Thyroid gland (tissue), 4 donors: ENCODE measurements around the gene ZGPAT. TPM values are rescaled to one million over a fixed set of nuclear protein-coding genes. Genes with fewer than 3 reads are reported as not detected.
A peak's percentile ranks its signal among the peaks of the same experiment; 100 is the strongest.

Experiments used
- DNase-seq, 2 donors: peaks; one replicate each; pipeline ENCODE4 v3.0.0-alpha.2; 2019
- H3K27ac ChIP-seq, 3 donors: fragments of 200-600 bp; sonication (generic); 1 replicate in 2 of 3; 2 replicates in 1 of 3; pipeline ENCODE4 v1.5.1; 2016 to 2019; ENCODE audit warnings: mild to moderate bottlenecking in 1 of 3, moderate library complexity in 1 of 3
- H3K27me3 ChIP-seq: fragments of 200-600 bp; sonication (generic); one replicate; pipeline ENCODE4 v1.5.1; 2019
- H3K36me3 ChIP-seq, 2 donors: fragments of 200-600 bp; sonication (generic); one replicate each; pipeline ENCODE4 v1.5.1; 2016 to 2019
- H3K4me1 ChIP-seq, 2 donors: fragments of 200-600 bp; sonication (generic); one replicate each; pipeline ENCODE4 v1.5.1; 2017 to 2019
- H3K4me3 ChIP-seq, 3 donors: fragments of 200-600 bp; sonication (generic); replicated peaks in 1 of 3; 1 replicate in 2 of 3; 2 replicates in 1 of 3; pipeline ENCODE4 v1.5.1; 2016; ENCODE audit warnings: mild to moderate bottlenecking in 1 of 3
- H3K9me3 ChIP-seq: fragments of 200-600 bp; sonication (generic); one replicate; pipeline ENCODE4 v1.5.1; 2017
- POLR2A ChIP-seq, 2 donors: fragments of 450-650 bp; IDR thresholded peaks; one replicate each; pipeline ENCODE4 v1.6.1; 2017; ENCODE audit warnings: antibody characterized with exemption in 2 of 2, mild to moderate bottlenecking in 2 of 2, moderate library complexity in 1 of 2
- WGBS, 2 donors: methylation state at CpG; one replicate each; pipeline ENCODE4 v1.1.5; 2017; 5-methylcytosine and 5-hydroxymethylcytosine counted together
- intact Hi-C: fragments of 100-400 bp; cut with DNase I; formaldehyde crosslinking; loops from one replicate; pipeline ENCODE4 v1.15.1; 2023
- total RNA-seq, 4 donors: library from RNA; depleted of rRNA; stranded (reverse); fragments of >200 nt; gene quantifications; one replicate each; pipeline ENCODE4 v1.2.3, GENCODE V29; 2016
- TF ChIP-seq, protein P1 (sequence below), 6 experiments: fragments of 200-600 bp in 3 of 6; fragments of 450-650 bp in 3 of 6; sonication (generic) in 3 of 6; IDR thresholded peaks; one replicate each; pipeline ENCODE4 v1.5.1; 2016 to 2019; ENCODE audit warnings: antibody characterized with exemption in 6 of 6, mild to moderate bottlenecking in 2 of 6, inconsistent platforms in 1 of 6, moderate library complexity in 1 of 6

The ZGPAT gene
- total RNA-seq, 4 donors from 2014 or later: 27.7 to 36.3 (median 30.0) TPM

- TF ChIP-seq, protein P1, sequence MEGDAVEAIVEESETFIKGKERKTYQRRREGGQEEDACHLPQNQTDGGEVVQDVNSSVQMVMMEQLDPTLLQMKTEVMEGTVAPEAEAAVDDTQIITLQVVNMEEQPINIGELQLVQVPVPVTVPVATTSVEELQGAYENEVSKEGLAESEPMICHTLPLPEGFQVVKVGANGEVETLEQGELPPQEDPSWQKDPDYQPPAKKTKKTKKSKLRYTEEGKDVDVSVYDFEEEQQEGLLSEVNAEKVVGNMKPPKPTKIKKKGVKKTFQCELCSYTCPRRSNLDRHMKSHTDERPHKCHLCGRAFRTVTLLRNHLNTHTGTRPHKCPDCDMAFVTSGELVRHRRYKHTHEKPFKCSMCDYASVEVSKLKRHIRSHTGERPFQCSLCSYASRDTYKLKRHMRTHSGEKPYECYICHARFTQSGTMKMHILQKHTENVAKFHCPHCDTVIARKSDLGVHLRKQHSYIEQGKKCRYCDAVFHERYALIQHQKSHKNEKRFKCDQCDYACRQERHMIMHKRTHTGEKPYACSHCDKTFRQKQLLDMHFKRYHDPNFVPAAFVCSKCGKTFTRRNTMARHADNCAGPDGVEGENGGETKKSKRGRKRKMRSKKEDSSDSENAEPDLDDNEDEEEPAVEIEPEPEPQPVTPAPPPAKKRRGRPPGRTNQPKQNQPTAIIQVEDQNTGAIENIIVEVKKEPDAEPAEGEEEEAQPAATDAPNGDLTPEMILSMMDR (IDR thresholded peaks at IDR 0.05): no peak
- no peak for TF ChIP-seq POLR2A (IDR thresholded peaks at IDR 0.05)
- intact Hi-C loops: no loop called here
- Histone ChIP-seq H3K27me3 (no peaks in the 10 kb centered on the region), H3K4me1 (peaks cover 9 to 17% of the 10 kb centered on the region in 2 donors), H3K4me3 (no peak overlapping the region), H3K9me3 (no peaks in the 10 kb centered on the region), H3K27ac (no peak overlapping the region), H3K36me3 (peaks cover 4 to 5% of the 10 kb centered on the region in 2 donors)
- WGBS, 2 donors: 71 to 77% methylated on average over 12 to 26 of the region's 26 CpGs
- no peak for DNase-seq
Measured at GRCh38 chr20:63750807-63751470, 43.1 kb downstream of the ZGPAT start.

- no peak overlapping the region for H3K27ac ChIP-seq
- peaks cover 0 to 1% of the 10 kb centered on the region in 2 donors for H3K36me3 ChIP-seq
- WGBS, 2 donors: 78 to 91% methylated on average over 14 to 27 of the region's 45 CpGs
- peak; percentile 48 to 72 for DNase-seq
- no peaks in the 10 kb centered on the region for H3K27me3 ChIP-seq
- no peak overlapping the region for H3K4me3 ChIP-seq
- no peaks in the 10 kb centered on the region for H3K9me3 ChIP-seq
- peaks cover 9 to 17% of the 10 kb centered on the region in 2 donors for H3K4me1 ChIP-seq
- no peak for TF ChIP-seq POLR2A (IDR thresholded peaks at IDR 0.05)
- TF ChIP-seq, protein P1 (IDR thresholded peaks at IDR 0.05): no peak
- intact Hi-C loops: no loop called here
Measured at GRCh38 chr20:63751471-63752271, 43.8 kb downstream of the ZGPAT start.

GRCh38 chr20:63752411-63753101 is 44.7 kb downstream of the ZGPAT start:
- TF ChIP-seq, protein P1 (IDR thresholded peaks at IDR 0.05): no peak
- TF ChIP-seq POLR2A (IDR thresholded peaks at IDR 0.05): no peak
- peaks cover 9 to 17% of the 10 kb centered on the region in 2 donors for H3K4me1 ChIP-seq
- H3K27me3 ChIP-seq: no peaks in the 10 kb centered on the region
- no peaks in the 10 kb centered on the region for H3K36me3 ChIP-seq
- peak; percentile 61 to 73 for DNase-seq
- peak overlapping the region in 1 of 3 donors; percentile 41 for H3K27ac ChIP-seq
- no peaks in the 10 kb centered on the region for H3K9me3 ChIP-seq
- intact Hi-C loops: no loop called here
- no peak overlapping the region for H3K4me3 ChIP-seq
- WGBS, 2 donors: 60 to 79% methylated on average over 4 to 15 of the region's 50 CpGs

DNA sequence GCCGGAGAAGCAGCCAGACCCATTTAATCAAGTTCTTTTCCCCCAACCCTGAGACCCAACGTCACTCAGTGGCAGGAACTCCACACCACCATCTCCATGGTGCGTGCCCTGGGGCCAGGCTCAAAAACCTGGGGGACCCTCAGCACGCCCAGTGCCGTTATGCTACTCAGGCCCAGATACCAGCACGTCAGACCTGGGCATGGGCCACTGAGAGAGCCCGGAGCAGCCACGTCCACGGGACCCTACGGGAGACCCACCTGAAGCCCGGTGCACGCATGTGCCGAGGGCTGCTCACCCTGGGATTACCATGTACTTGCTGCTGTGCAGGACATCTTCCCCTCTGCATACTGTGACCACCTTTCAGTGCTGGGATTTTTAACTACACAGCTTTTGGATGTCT is 45.5 kb downstream of the ZGPAT start:
- no peaks in the 10 kb centered on the region for H3K36me3 ChIP-seq
- H3K4me1 ChIP-seq: peaks cover 9 to 17% of the 10 kb centered on the region in 2 donors
- intact Hi-C loops: no loop called here
- no peaks in the 10 kb centered on the region for H3K27me3 ChIP-seq
- WGBS, 2 donors: 96 to 97% methylated on average over 13 of the region's 13 CpGs
- DNase-seq: no peak
- no peak overlapping the region for H3K27ac ChIP-seq
- TF ChIP-seq, protein P1 (IDR thresholded peaks at IDR 0.05): no peak
- TF ChIP-seq POLR2A (IDR thresholded peaks at IDR 0.05): no peak
- no peak overlapping the region for H3K4me3 ChIP-seq
- H3K9me3 ChIP-seq: no peaks in the 10 kb centered on the region
